Stomach (tissue), 9 donors: ENCODE measurements around the gene KRT6B. TPM values are rescaled to one million over a fixed set of nuclear protein-coding genes. Genes with fewer than 3 reads are reported as not detected.

Experiments
- DNase-seq, 2 donors: peaks; one replicate each; pipeline versions ENCODE4 v3.0.0 to v3.0.0-alpha.2; 2013 to 2019
- H3K27ac ChIP-seq, 5 donors: fragments of 200-600 bp in 4 of 5; sonication (generic) in 4 of 5; one replicate each; pipeline ENCODE4 v1.5.1; 2013 to 2019; ENCODE audit warnings: mild to moderate bottlenecking in 1 of 5, moderate library complexity in 1 of 5
- H3K27me3 ChIP-seq, 3 donors: fragments of 200-600 bp; sonication (generic); one replicate each; pipeline ENCODE4 v1.5.1; 2017 to 2019; ENCODE audit warnings: mixed run types in 1 of 3
- H3K36me3 ChIP-seq, 4 donors: fragments of 200-600 bp; sonication (generic); 1 replicate in 3 of 4; 2 replicates in 1 of 4; pipeline ENCODE4 v1.5.1; 2016 to 2019
- H3K4me1 ChIP-seq, 4 donors: fragments of 200-600 bp; sonication (generic); one replicate each; pipeline ENCODE4 v1.5.1; 2016 to 2019
- H3K4me3 ChIP-seq, 4 donors: fragments of 200-600 bp; sonication (generic) in 3 of 4; one replicate each; pipeline ENCODE4 v1.5.1; 2016 to 2019; ENCODE audit warnings: mild to moderate bottlenecking in 1 of 4
- H3K9me3 ChIP-seq, 4 donors: fragments of 200-600 bp; sonication (generic); one replicate each; pipeline ENCODE4 v1.5.1; 2016 to 2019
- CTCF ChIP-seq, 7 experiments: fragments of 450-650 bp in 4 of 7; fragments of 200-600 bp in 3 of 7; sonication (generic) in 3 of 7; IDR thresholded peaks; one replicate each; pipeline ENCODE4 v1.5.1; 2016 to 2019; ENCODE audit warnings: antibody characterized with exemption in 7 of 7, control low read depth in 2 of 7, mild to moderate bottlenecking in 1 of 7
- EP300 ChIP-seq: sonication (generic); formaldehyde crosslinking; IDR thresholded peaks from one replicate; pipeline ENCODE4 v1.6.1; 2017; ENCODE audit warnings: antibody characterized with exemption
- POLR2A ChIP-seq, 4 donors: fragments of 450-650 bp; IDR thresholded peaks; one replicate each; pipeline ENCODE4 v1.6.1; 2016; ENCODE audit warnings: antibody characterized with exemption in 4 of 4, control low read depth in 2 of 4, mild to moderate bottlenecking in 1 of 4, moderate library complexity in 1 of 4
- POLR2AphosphoS5 ChIP-seq, 3 donors: sonication (generic); formaldehyde crosslinking; IDR thresholded peaks; one replicate each; pipeline ENCODE4 v1.6.1; 2016; ENCODE audit warnings: antibody characterized with exemption in 3 of 3
- WGBS, 5 donors: extraction: QIAGEN DNeasy Blood & Tissue Kit in 3 of 5; methylation state at CpG; one replicate each; pipeline versions ENCODE4 v1.1.5 to v1.1.7; 2013 to 2018; 5-methylcytosine and 5-hydroxymethylcytosine counted together
- intact Hi-C: fragments of 100-400 bp; cut with DNase I; formaldehyde crosslinking; loops from one replicate; pipeline ENCODE4 v1.15.1; 2023; ENCODE audit warnings: low total_unique reads
- polyA plus RNA-seq, 3 donors: library from polyadenylated mRNA; stranded (reverse); fragments of 200-250 nt; gene quantifications; one replicate each; pipeline ENCODE4 v1.2.3, GENCODE V29; 2013
- total RNA-seq, 5 donors: library from RNA; depleted of rRNA; stranded (reverse); fragments of >200 nt; gene quantifications; one replicate each; pipeline versions ENCODE4 v1.1.0 to v1.2.3, GENCODE V29; 2014 to 2016
- donor health status: healthy with polysubstance abuse.
- donor health status: Bipolar disorder and iron deficiency.
- donor health status: healthy.

The KRT6B gene
- total and polyA plus RNA-seq, 8 donors, result 0.46 to 9.2 (median 0.55) TPM; not detected in 5

GRCh38 chr12:52402873-52403540 is 48.9 kb downstream of the KRT6B start:
- no peak for DNase-seq
- no peak for TF ChIP-seq POLR2AphosphoS5 (IDR thresholded peaks at IDR 0.05)
- TF ChIP-seq EP300, result no peak
- TF ChIP-seq CTCF (IDR thresholded peaks at IDR 0.05), result no peak
- TF ChIP-seq POLR2A (IDR thresholded peaks at IDR 0.05), result no peak

GRCh38 chr12:52402377-52402776 is 49.6 kb downstream of the KRT6B start:
- WGBS, 5 donors, result 85 to 97% (median 92%) methylated on average over 2 of the region's 2 CpGs
- H3K9me3 ChIP-seq, result no peaks in the 10 kb centered on the region
- H3K4me1 ChIP-seq, result no peaks in the 10 kb centered on the region
- DNase-seq, result no peak
- intact Hi-C loops, result no loop called here
- H3K27me3 ChIP-seq, result peaks cover 0 to 12% (median 0%) of the 10 kb centered on the region in 3 donors
- H3K36me3 ChIP-seq, result no peaks in the 10 kb centered on the region
- no peak overlapping the region for H3K27ac ChIP-seq
- no peak overlapping the region for H3K4me3 ChIP-seq
- TF ChIP-seq EP300 (no peak), POLR2AphosphoS5 (IDR thresholded peaks at IDR 0.05) (no peak), CTCF (IDR thresholded peaks at IDR 0.05) (no peak), POLR2A (IDR thresholded peaks at IDR 0.05) (no peak)

More at GRCh38 chr12:52402873-52403540, 48.9 kb downstream of the KRT6B start:
- H3K27me3 ChIP-seq, result peaks cover 0 to 12% (median 0%) of the 10 kb centered on the region in 3 donors
- no peak overlapping the region for H3K4me3 ChIP-seq
- no peak overlapping the region for H3K27ac ChIP-seq
- 64 to 72% (median 69%) methylated on average over 2 to 3 of the region's 3 CpGs for WGBS, 5 donors
- no peaks in the 10 kb centered on the region for H3K36me3 ChIP-seq
- H3K4me1 ChIP-seq, result no peaks in the 10 kb centered on the region
- H3K9me3 ChIP-seq, result no peaks in the 10 kb centered on the region
- intact Hi-C loops, result no loop called here

- WGBS, 5 donors, result 67 to 84% (median 80%) methylated on average over 4 of the region's 4 CpGs
- Histone ChIP-seq H3K27me3 (peaks cover 0 to 12% (median 0%) of the 10 kb centered on the region in 3 donors), H3K4me3 (no peak overlapping the region), H3K9me3 (no peaks in the 10 kb centered on the region), H3K27ac (no peak overlapping the region), H3K36me3 (no peaks in the 10 kb centered on the region), H3K4me1 (no peaks in the 10 kb centered on the region)
- no peak for DNase-seq
- intact Hi-C loops, result no loop called here
- TF ChIP-seq POLR2A (IDR thresholded peaks at IDR 0.05) (no peak), POLR2AphosphoS5 (IDR thresholded peaks at IDR 0.05) (no peak), EP300 (no peak), CTCF (IDR thresholded peaks at IDR 0.05) (no peak)
These were observed 50.0 kb downstream of the KRT6B start for GRCh38 chr12:52401926-52402325.

GRCh38 chr12:52401526-52401925 is 50.4 kb downstream of the KRT6B start:
- 82 to 90% (median 88%) methylated on average over 3 to 5 of the region's 5 CpGs for WGBS, 5 donors
- Histone ChIP-seq H3K27me3 (peaks cover 0 to 12% (median 0%) of the 10 kb centered on the region in 3 donors), H3K4me3 (no peak overlapping the region), H3K27ac (no peak overlapping the region), H3K36me3 (no peaks in the 10 kb centered on the region), H3K9me3 (no peaks in the 10 kb centered on the region), H3K4me1 (no peaks in the 10 kb centered on the region)
- no peak for TF ChIP-seq POLR2A (IDR thresholded peaks at IDR 0.05)
- intact Hi-C loops, result no loop called here
- DNase-seq, result no peak

GRCh38 chr12:52400906-52401305 is 51.0 kb downstream of the KRT6B start:
- 78 to 85% (median 85%) methylated on average over 8 to 9 of the region's 9 CpGs for WGBS, 5 donors
- intact Hi-C loops, result no loop called here
- Histone ChIP-seq H3K4me3 (no peak overlapping the region), H3K4me1 (peaks cover 0 to 2% (median 0%) of the 10 kb centered on the region in 4 donors), H3K9me3 (no peaks in the 10 kb centered on the region), H3K27me3 (peaks cover 0 to 12% (median 0%) of the 10 kb centered on the region in 3 donors), H3K36me3 (no peaks in the 10 kb centered on the region), H3K27ac (no peak overlapping the region)
- TF ChIP-seq POLR2AphosphoS5 (IDR thresholded peaks at IDR 0.05) (no peak), POLR2A (IDR thresholded peaks at IDR 0.05) (no peak), EP300 (no peak), CTCF (IDR thresholded peaks at IDR 0.05) (no peak)
- DNase-seq, result no peak
